GM10266 (cell line): ENCODE data around the gene AATK.

ENCODE experiments used
- DNase-seq: peaks from one replicate; pipeline ENCODE4 v3.0.0; 2012; ENCODE audit errors: extremely low spot score
- TF ChIP-seq, protein P1 (sequence below): IDR thresholded peaks from 2 replicates; pipeline ENCODE4 v1.5.1; 2012; ENCODE audit warnings: mild to moderate bottlenecking, low read depth; ENCODE audit not compliant: control insufficient read depth, insufficient read depth; ENCODE audit errors: missing control alignments

The AATK gene

DNA sequence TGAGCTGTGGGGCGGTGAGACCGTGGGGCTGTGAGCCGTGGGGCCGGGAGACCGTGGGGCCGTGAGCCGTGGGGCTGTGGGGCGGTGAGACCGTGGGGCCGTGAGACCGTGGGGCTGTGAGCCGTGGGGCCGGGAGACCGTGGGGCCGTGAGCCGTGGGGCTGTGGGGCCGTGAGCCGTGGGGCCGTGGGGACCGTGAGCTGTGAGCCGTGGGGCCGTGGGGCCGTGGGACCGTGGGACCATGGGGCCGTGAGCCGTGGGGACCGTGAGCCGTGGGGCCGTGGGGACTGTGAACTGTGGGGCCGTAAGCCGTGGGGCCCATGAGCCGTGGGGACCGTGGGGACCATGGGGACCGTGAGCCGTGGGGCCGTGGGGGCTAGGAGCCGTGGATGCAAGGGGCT lies 25.3 kb downstream of the AATK start:
- no peak for DNase-seq
- TF ChIP-seq, protein P1, sequence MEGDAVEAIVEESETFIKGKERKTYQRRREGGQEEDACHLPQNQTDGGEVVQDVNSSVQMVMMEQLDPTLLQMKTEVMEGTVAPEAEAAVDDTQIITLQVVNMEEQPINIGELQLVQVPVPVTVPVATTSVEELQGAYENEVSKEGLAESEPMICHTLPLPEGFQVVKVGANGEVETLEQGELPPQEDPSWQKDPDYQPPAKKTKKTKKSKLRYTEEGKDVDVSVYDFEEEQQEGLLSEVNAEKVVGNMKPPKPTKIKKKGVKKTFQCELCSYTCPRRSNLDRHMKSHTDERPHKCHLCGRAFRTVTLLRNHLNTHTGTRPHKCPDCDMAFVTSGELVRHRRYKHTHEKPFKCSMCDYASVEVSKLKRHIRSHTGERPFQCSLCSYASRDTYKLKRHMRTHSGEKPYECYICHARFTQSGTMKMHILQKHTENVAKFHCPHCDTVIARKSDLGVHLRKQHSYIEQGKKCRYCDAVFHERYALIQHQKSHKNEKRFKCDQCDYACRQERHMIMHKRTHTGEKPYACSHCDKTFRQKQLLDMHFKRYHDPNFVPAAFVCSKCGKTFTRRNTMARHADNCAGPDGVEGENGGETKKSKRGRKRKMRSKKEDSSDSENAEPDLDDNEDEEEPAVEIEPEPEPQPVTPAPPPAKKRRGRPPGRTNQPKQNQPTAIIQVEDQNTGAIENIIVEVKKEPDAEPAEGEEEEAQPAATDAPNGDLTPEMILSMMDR: no peak

DNA sequence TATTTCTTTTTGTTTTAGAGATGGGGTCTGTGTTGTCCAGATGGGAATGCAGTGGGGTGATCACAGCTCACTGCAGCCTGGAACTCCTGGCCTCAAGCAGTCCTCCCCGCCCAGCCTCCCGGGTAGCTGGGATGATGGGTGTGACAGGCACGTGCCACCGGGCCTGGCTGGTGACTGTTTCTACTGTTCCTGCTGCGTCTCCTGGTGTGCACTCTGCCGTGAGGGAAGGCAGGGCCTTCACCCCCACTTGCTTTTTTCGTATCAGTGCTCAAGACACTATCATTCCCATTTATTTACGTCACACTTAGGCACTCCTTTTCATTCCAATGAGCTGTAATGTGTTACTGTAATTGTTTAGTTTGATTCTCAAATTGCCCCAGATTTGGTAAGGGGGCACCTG lies 26.0 kb downstream of the AATK start:
- DNase-seq: no peak
- TF ChIP-seq, protein P1: no peak

DNA sequence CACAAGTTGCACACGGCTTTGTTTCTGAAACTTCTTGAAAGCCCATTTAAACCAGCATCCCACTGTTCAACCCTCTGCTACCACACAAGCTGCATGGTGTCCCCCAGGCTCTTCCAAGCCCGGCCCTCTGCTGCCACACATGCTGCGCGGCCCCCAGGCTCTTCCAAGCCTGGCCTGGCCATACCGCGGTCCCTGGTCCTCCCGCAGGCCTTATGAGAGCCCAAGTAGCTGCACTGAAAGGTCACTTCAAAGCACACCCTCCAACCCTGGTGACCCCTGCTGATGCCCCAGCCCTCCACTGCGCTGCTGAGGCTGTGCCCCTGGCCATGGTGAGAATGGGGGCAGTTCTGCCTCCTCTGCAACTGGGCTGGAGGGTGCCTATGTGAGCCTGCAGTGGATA lies 26.6 kb downstream of the AATK start:
- TF ChIP-seq, protein P1: no peak
- no peak for DNase-seq

DNA sequence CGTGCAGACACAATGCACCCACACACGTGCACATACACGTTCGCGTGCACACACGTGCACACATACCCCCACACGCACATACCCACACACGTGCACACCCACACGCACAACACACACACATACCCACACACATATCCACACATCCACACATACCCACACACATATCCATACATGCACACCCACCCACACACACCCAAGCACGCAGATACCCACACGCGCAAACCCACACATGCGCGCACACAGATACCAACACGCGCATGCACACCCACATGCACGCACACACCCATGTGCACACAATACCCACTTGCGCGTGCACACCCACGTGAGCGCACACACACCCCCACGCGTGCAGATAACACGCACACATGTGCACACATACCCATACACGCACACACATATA lies 27.5 kb downstream of the AATK start:
- TF ChIP-seq, protein P1: no peak
- no peak for DNase-seq

DNA sequence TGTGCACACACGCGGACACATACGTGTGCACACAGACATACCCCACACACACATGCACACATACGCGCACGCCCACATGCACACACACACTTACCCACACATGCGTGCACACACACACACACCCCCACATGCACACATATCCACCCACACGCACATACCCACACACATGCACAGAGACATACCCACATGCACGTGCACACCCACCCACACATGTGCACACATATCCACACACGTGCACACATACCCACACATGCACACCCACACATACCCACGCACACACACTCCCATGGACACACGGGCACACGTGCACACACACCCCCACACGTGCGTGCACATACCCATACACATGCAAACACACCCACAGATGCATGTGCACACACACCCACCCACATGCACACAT lies 27.9 kb downstream of the AATK start:
- DNase-seq: no peak
- TF ChIP-seq, protein P1: no peak

DNA sequence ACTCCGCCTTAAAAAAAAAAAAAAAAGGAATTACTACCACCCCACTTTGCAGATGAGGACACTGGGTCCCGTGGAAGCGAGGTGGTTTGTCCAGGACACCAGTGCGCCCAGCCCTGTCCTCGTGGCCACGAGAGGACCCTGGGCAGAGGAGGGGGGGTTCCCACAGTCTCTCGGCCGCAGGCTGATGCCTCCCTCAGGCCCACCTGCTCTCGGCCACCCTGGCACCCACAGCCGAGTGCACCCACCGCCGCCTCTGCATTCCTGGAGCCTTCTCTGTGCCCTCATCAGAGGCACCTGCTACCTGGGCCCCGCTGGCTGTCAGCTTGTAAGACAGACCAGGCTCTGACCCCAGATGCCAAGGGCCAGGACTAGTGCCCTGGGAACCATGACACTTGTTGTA lies 28.8 kb downstream of the AATK start:
- no peak for DNase-seq
- TF ChIP-seq, protein P1: no peak

DNA sequence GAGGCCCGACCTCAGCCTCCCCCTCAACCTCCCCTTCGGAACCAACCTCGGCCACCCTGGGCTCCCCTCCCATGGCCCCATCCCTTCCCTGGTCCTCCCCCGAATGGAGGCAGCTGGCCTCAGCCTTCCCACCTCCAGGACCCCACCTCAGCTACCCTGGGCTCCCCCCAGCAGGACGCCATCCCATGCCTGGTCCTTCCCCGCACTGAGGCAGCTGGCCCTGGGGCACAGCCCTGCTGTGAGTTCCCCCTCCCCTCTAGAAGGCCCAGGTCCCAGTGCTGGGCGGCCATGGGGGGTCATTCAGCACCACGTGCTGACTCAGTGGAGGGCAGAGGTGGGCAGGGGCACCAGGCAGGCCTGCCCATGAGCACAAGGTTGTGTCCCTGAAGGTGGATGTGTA lies 29.7 kb downstream of the AATK start:
- TF ChIP-seq, protein P1: no peak
- no peak for DNase-seq
